ENCODE measurements around the gene RPS6KB2.

GRCh38 chr11:67395555-67396258 is 32.6 kb upstream of the RPS6KB2 start:
- TF ChIP-seq CTCF (conservative IDR thresholded peaks at IDR 0.05; ENCODE audit: low read depth, low read length) (no peak), EZH2 (IDR thresholded peaks at IDR 0.05; ENCODE audit: low read length, unreplicated experiment) (no peak), EZH2phosphoT487 (IDR thresholded peaks at IDR 0.05; ENCODE audit: borderline replicate concordance, low read length) (no peak)

Data from PC-3 (cell line).